Activated naive CD4-positive, alpha-beta T cell treated with anti-CD3 and anti-CD28 coated beads, Interleukin-2, amount 10 ng/mL, durations not matched to agents 7 days and 5 days (primary cell): ENCODE data around the gene CPEB1.
"Not testable (repeated sequence)": the region's sequence is repeated elsewhere in the genome, so short reads cannot be mapped to it uniquely, and the experiment has no call there.

ENCODE experiments used
- CTCF ChIA-PET: fragments of 350-600 bp; sonication (Branson Sonifier 250); formaldehyde crosslinking; loops from one replicate; lab custom pipeline; 2021; ENCODE audit warnings: antibody characterized with exemption; lab: Charles Lee
- DNase-seq: peaks from one replicate; pipeline ENCODE4 v3.0.0-alpha.2; 2020
- H3K27ac Mint-ChIP-seq: one replicate; pipeline ENCODE4 v1.8.0; 2021; ENCODE audit warnings: mild to moderate bottlenecking, moderate library complexity, mixed read lengths
- H3K27me3 Mint-ChIP-seq: one replicate; pipeline ENCODE4 v1.8.0; 2021; ENCODE audit warnings: mild to moderate bottlenecking, mixed read lengths
- H3K36me3 Mint-ChIP-seq: one replicate; pipeline ENCODE4 v1.8.0; 2021; ENCODE audit warnings: mixed read lengths
- H3K4me1 Mint-ChIP-seq: one replicate; pipeline ENCODE4 v1.8.0; 2021; ENCODE audit warnings: mixed read lengths
- H3K4me3 Mint-ChIP-seq: one replicate; pipeline ENCODE4 v1.8.0; 2021; ENCODE audit warnings: mild to moderate bottlenecking, moderate library complexity, mixed read lengths
- H3K9me3 Mint-ChIP-seq: one replicate; pipeline ENCODE4 v1.8.0; 2021; ENCODE audit warnings: mixed read lengths

CPEB1 gene

DNA sequence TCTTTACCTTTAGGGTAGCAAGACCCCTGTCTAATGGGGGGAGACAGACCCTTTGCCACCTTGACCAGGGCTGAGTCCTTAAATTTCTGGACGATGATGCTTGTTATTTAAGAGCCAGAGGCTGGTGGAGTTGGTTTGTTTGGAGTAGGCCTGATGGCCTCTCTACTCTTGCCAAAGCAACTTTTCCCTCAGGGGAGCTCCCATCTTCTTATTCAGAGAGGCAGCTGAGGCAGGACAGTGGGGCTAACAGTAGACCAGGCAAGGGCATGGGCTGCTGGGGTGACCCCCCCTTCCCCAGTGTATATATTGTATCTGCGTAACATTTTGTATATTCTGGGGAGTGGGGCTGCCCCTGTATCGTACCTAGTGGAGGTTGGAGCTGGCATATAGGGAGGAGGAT is 117.2 kb downstream of the CPEB1 start:
- H3K4me3 Mint-ChIP-seq: no peak overlapping the region
- peak overlapping the region; percentile 69 for H3K27ac Mint-ChIP-seq

DNA sequence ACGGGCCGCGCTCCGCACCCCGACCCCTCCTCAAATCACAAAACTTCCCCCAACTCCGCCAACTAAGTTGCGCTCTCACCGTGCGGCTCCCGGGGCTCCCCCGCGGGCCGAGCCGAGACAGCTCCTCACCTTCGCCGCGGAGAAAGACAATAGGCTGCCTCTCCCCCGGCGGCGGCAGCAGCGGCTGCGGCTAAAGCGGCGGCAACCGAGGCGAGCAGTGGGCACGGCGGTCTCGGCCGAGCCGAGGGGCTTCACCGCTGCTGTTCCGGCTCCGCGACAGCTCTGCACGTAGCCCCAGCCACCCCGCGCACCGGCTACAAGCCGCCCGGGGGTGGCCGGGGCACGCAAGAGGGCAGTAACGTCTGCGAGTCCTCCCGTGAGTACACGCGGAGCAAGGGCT is 133.6 kb downstream of the CPEB1 start:
- H3K9me3 Mint-ChIP-seq, H3K36me3 Mint-ChIP-seq, H3K4me1 Mint-ChIP-seq, H3K27ac Mint-ChIP-seq, DNase-seq, H3K27me3 Mint-ChIP-seq, H3K4me3 Mint-ChIP-seq, CTCF ChIA-PET: not testable (repeated sequence)

More for the DNA sequence above, 117.2 kb downstream of the CPEB1 start:
- no peaks in the 10 kb centered on the region for H3K9me3 Mint-ChIP-seq
- H3K4me1 Mint-ChIP-seq: peaks cover 9% of the 10 kb centered on the region
- no peaks in the 10 kb centered on the region for H3K27me3 Mint-ChIP-seq
- no peak for DNase-seq
- peaks cover 14% of the 10 kb centered on the region for H3K36me3 Mint-ChIP-seq
- CTCF ChIA-PET: interaction anchor here (1.2 to 2.6 kb wide), 6 partner anchors 10 to 549 kb away, joined by 3 to 22 read pairs (median 4); partner anchors contain the start of genes RAMAC and RPS17

DNA sequence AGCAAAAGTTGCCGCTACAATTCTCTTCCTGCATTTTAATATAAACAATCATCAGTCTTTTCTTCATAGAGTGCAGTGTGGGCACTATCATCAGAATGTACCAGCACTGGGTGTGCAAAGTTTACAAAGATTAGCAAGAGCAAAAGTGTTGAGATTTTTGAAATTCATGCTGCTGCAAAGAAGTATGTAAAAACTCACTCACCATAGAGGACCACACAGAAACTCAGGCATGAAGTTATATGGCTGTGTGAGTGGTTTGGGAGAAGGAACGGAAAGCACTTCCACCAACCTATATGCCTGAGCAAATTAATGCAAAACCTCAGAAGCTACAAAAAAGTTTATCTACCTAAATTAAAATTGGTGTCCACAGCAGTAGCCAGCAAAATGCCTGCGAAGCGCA is 139.5 kb downstream of the CPEB1 start:
- H3K4me1 Mint-ChIP-seq, H3K36me3 Mint-ChIP-seq, H3K9me3 Mint-ChIP-seq, H3K27me3 Mint-ChIP-seq, H3K27ac Mint-ChIP-seq, H3K4me3 Mint-ChIP-seq, DNase-seq, CTCF ChIA-PET: not testable (repeated sequence)

DNA sequence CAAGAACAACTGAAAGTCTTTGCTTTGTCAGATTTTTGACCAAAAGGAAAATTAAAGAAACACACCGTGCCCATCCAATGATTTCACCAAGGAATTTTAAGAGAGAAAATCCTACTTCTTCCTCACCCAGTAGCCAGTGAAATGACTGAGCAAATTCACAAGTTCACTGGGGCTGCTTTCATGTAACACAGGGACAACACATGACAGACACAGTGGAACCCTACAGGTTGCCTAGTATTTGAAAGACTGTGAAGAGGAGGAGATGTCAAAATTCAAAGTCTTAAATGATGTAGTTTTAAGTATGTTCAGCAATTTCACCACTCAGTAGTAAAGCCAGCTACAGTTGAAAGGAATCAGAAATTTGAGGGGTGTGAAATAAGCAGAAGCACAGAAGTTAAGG is 140.1 kb downstream of the CPEB1 start:
- H3K4me3 Mint-ChIP-seq, H3K9me3 Mint-ChIP-seq, H3K27ac Mint-ChIP-seq, H3K36me3 Mint-ChIP-seq, H3K27me3 Mint-ChIP-seq, H3K4me1 Mint-ChIP-seq, DNase-seq, CTCF ChIA-PET: not testable (repeated sequence)

DNA sequence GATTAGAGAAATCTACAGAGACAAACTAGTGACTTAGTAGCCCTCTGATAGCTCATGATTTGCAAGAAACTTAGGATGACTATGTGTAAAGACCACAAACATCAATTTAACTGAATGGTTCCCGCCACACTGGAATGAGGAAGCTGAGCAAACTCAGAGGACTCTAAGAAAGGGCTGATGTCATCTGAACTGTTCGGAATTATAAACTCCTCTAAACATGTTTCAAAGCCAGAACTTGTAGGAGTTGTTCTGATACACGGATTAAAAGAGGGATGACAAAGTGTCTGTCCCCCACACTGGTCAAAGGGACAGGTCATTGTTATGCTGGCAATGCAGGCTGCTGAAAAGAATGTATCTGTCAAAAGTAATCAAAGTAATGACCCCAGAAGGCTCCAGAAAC is 141.3 kb downstream of the CPEB1 start:
- CTCF ChIA-PET, H3K9me3 Mint-ChIP-seq, H3K27me3 Mint-ChIP-seq, H3K4me1 Mint-ChIP-seq, H3K27ac Mint-ChIP-seq, DNase-seq, H3K4me3 Mint-ChIP-seq, H3K36me3 Mint-ChIP-seq: not testable (repeated sequence)

DNA sequence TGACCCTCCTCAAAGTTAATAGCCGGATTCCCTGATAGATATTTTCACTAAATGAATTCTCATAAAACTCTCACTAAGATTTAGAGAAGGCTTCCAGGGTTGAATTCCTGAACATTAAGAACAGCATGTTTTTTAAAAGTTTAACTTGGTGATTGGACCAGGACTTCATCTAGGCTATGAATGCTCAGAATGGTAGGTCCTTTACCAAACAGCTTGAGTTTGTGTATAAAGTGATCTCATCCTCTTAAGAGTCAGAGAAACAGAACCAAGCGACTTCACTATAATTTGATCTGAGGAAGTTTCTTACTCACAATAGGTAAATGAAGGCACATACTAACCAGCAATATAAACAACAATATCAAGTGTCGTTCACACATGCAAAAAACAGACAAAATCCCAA is 143.1 kb downstream of the CPEB1 start:
- DNase-seq, H3K36me3 Mint-ChIP-seq, H3K4me1 Mint-ChIP-seq, CTCF ChIA-PET, H3K27me3 Mint-ChIP-seq, H3K27ac Mint-ChIP-seq, H3K4me3 Mint-ChIP-seq, H3K9me3 Mint-ChIP-seq: not testable (repeated sequence)

DNA sequence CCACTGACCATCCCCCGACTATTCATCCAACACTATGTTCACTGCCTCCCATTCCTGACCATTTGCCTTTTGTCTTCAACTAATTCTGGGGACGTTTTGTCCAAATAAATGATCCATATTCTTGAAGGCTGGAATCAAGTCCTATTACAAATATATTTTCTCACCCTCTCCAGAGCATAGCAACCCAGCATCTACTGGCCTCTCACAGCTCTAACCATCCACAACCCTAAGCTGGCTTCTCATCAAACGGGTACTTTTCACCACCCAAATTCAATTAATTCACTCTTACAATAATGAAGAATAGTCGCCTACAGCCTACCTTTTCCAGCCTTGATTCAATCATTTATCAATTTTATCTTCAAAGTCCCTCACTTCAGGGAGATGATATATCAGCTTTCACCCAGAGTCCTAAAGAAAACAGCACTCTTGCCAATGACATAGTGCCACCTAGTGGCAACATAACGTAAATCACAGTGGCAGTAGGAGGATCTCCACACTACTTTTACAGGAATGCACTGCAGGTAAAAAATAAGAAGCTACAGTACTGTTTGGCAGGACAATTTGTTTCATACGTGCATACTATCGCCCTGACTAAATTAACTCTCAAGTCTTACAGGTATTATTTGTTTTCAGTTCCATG is 144.3 kb downstream of the CPEB1 start:
- not testable (repeated sequence) for H3K4me3 Mint-ChIP-seq, H3K4me1 Mint-ChIP-seq

DNA sequence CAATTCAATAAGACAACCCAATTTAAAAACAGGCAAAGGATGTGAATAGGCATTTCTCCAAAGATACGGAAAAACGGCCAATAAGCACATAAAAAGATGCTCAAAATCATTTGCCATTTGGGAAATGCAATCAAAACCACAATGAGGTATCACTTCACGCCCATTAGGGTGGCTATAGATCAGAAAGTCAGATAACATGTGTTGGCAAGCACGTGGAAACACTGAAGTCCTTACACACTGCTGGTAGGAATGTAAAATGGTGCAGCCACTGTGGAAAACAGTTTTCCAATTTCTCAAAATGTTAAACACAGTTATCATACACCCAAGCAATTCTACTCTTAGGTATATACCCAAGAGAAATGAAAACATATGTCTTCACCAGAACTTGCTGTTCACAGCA is 146.4 kb downstream of the CPEB1 start:
- H3K4me1 Mint-ChIP-seq, H3K27me3 Mint-ChIP-seq, H3K36me3 Mint-ChIP-seq, H3K9me3 Mint-ChIP-seq, DNase-seq, H3K4me3 Mint-ChIP-seq, CTCF ChIA-PET, H3K27ac Mint-ChIP-seq: not testable (repeated sequence)

More for the DNA sequence above, 144.3 kb downstream of the CPEB1 start:
- H3K36me3 Mint-ChIP-seq, H3K9me3 Mint-ChIP-seq, CTCF ChIA-PET, H3K27me3 Mint-ChIP-seq, H3K27ac Mint-ChIP-seq: not testable (repeated sequence)
- peak; percentile 38 for DNase-seq

DNA sequence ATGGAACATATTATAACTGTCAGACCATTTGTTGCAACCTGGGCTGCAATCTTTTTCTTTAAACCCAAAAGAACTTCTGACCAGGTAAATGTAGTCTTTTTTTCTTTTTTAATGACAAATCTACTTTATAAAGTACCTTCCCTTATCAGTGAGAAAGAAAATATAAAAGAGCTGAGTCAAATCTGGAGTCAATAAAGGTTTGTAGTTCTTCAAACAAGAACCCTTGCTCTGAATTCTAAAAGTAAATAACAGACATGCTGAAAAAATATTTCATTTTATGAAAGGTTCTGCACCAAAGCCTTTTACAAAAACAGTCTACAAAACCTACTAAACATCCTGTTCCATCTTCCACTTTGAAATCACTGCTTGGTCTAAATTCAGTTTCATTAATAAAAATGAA is 149.2 kb downstream of the CPEB1 start:
- H3K9me3 Mint-ChIP-seq, H3K27ac Mint-ChIP-seq, DNase-seq, H3K4me3 Mint-ChIP-seq, CTCF ChIA-PET, H3K36me3 Mint-ChIP-seq, H3K27me3 Mint-ChIP-seq, H3K4me1 Mint-ChIP-seq: not testable (repeated sequence)
